ENCODE data around the gene CUTA.

CUTA gene

DNA sequence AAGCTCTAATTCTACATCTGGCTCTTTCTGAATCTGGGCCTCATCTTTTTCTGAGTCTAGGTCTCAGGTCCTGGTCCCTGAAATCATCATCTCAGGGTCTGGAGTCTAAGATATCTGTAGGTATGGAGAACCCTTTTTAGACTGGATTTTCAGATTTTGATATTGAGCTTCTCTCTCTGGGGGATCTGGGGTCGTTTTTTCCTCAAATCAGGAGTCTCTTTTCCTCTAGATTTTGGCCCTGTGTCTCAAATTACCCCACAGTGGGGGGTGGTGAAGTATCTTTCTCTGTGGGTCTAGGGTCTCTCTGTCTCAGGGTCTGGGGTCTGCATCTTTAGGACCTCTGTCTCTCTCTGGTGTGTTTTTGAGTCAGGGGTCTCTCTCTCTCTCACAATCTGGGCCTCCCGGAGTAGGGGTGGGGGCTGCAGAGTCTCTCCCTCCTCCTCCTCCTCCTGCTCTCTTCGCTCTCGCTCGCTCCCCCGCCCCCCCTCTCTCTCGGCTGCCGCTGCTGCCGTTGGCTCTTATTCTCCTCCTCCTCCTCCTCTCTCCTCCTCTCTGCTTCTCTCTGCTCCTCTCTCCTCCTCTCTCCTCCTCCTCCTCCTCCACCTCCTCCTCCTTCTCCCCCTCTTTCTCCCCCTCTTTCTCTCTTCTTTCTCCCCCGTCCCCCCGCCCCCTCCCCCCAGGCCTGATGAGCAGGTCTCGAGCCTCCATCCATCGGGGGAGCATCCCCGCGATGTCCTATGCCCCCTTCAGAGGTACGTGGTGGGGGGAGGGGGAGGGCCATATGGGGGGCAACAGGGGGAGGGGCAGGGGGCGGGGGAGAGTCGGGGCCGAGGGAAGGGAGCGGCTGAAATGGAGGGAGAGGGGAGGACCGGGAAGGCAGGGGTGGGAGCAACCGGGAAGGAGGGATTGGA, 1.9 kb upstream of the CUTA start, which contains the start of gene SYNGAP1:
TSS of gene SYNGAP1 (plus strand) at position 486 of the 911 bp plus-strand sequence. CDS start at position 686, 200 bp downstream.
- peak within 1 kb of the TSS; percentile 78 for H3K27ac ChIP-seq
- TF ChIP-seq ZFX (IDR thresholded peaks at IDR 0.05) (no peak), CTCF (conservative IDR thresholded peaks at IDR 0.05) (no peak)

GRCh38 chr6:33418690-33419291, 884 bp upstream of the CUTA start:
- no peak for TF ChIP-seq ZFX (IDR thresholded peaks at IDR 0.05)
- TF ChIP-seq CTCF (conservative IDR thresholded peaks at IDR 0.05) = peak; percentile 35
- H3K27ac ChIP-seq = peak overlapping the region; percentile 78

- peak overlapping the region; percentile 78 for H3K27ac ChIP-seq
- no peak for TF ChIP-seq ZFX (IDR thresholded peaks at IDR 0.05)
- no peak for TF ChIP-seq CTCF (conservative IDR thresholded peaks at IDR 0.05)
These were observed 592 bp downstream of the CUTA start for GRCh38 chr6:33417128-33417902.

GRCh38 chr6:33416386-33417127, 1.4 kb downstream of the CUTA start:
- peak overlapping the region; percentile 78 for H3K27ac ChIP-seq
- no peak for TF ChIP-seq CTCF (conservative IDR thresholded peaks at IDR 0.05)
- no peak for TF ChIP-seq ZFX (IDR thresholded peaks at IDR 0.05)

DNA sequence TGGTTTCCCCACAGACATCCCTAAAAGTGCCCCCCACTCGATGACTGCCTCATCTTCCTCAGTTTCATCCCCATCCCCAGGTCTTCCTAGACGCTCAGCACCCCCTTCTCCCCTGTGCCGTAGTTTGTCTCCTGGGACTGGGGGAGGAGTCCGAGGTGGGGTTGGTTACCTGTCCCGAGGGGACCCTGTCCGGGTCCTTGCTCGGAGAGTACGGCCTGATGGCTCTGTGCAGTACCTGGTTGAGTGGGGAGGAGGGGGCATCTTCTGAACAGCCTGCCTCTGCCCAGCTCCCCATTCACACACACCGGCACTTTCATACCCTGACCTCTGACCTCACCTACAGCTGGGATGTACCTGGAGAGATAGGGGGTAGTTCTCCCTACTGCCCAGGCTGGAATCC, 2.1 kb downstream of the CUTA start:
- TF ChIP-seq ZFX (IDR thresholded peaks at IDR 0.05) = no peak
- no peak for TF ChIP-seq CTCF (conservative IDR thresholded peaks at IDR 0.05)
- no peak overlapping the region for H3K27ac ChIP-seq

DNA sequence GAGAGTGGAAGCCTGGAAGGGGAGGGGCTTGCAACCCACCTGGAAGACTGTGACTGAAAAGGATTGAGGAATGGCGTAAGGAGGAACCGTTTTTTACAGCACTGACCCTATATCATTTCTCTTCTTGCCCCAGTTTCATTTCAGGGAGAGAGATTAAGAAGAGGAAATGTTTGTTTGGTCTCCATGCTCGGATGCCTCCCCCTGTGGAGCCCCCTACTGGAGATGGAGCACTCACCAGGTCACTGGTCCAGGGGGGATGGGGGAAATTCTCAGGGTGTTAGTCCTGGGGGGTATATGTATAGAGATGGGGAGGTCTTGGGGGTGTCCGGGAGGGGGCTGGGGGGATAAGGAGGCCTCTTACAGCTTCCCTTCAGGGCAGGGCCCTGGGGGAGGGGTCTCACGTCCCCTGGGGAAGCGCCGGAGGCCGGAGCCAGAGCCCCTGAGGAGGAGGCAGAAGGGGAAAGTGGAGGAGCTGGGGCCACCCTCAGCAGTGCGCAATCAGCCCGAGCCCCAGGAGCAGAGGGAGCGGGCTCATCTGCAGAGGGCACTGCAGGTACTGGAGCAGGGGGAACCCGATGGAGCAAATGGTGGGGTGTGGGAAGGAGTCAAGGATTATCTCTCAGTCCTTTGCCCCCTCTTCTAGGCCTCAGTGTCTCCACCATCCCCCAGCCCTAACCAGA, 3.2 kb downstream of the CUTA start:
- TF ChIP-seq ZFX (IDR thresholded peaks at IDR 0.05) (no peak), CTCF (conservative IDR thresholded peaks at IDR 0.05) (peak; percentile 43)

More for the DNA sequence above, 3.2 kb downstream of the CUTA start:
- H3K27ac ChIP-seq = no peak overlapping the region

Data from C4-2B (cell line).